H9 (cell line): ENCODE data around the gene FAM20A. TPM values are rescaled to one million over a fixed set of nuclear protein-coding genes. Genes with fewer than 3 reads are reported as not detected.

Experiments
- DNase-seq: peaks from one replicate; pipeline ENCODE4 v3.0.0-alpha.2; 2017
- H2AFZ ChIP-seq: one replicate; pipeline ENCODE4 v1.6.1; 2013; ENCODE audit warnings: mild to moderate bottlenecking, low read length, control low read depth, moderate library complexity
- H2AK5ac ChIP-seq: 2 replicates; pipeline ENCODE4 v1.6.1; 2013; ENCODE audit warnings: low read length, control low read depth, mixed read lengths; ENCODE audit not compliant: insufficient read length
- H2BK120ac ChIP-seq: one replicate; pipeline ENCODE4 v1.6.1; 2013; ENCODE audit warnings: low read depth, mild to moderate bottlenecking, low read length, control low read depth, inconsistent platforms; ENCODE audit not compliant: poor library complexity, severe bottlenecking
- H2BK12ac ChIP-seq: 2 replicates; pipeline ENCODE4 v1.6.1; 2013; ENCODE audit warnings: low read length, control low read depth, mixed read lengths, low read depth; ENCODE audit not compliant: insufficient read length
- H2BK15ac ChIP-seq: 2 replicates; pipeline ENCODE4 v1.6.1; 2013; ENCODE audit warnings: low read depth, low read length, control low read depth
- H2BK20ac ChIP-seq: one replicate; pipeline ENCODE4 v1.6.1; 2013; ENCODE audit warnings: low read depth, mild to moderate bottlenecking, low read length, control low read depth, inconsistent platforms; ENCODE audit not compliant: poor library complexity, severe bottlenecking
- H2BK5ac ChIP-seq: 2 replicates; pipeline ENCODE4 v1.6.1; 2013; ENCODE audit warnings: low read length, control low read depth, mixed read lengths; ENCODE audit not compliant: insufficient read length
- H3K14ac ChIP-seq: 2 replicates; pipeline ENCODE4 v1.6.1; 2013; ENCODE audit warnings: low read length, control low read depth; ENCODE audit not compliant: insufficient read depth
- H3K18ac ChIP-seq: 2 replicates; pipeline ENCODE4 v1.6.1; 2013; ENCODE audit warnings: low read depth, mild to moderate bottlenecking, mixed read lengths, low read length, control low read depth; ENCODE audit not compliant: insufficient read length
- H3K23ac ChIP-seq: 2 replicates; pipeline ENCODE4 v1.6.1; 2013; ENCODE audit warnings: low read length, control low read depth, mixed read lengths, low read depth; ENCODE audit not compliant: insufficient read length
- H3K23me2 ChIP-seq: 2 replicates; pipeline ENCODE4 v1.6.1; 2013; ENCODE audit warnings: low read depth, mild to moderate bottlenecking, mixed read lengths, low read length, control low read depth; ENCODE audit not compliant: insufficient read length, poor library complexity, severe bottlenecking
- H3K27ac ChIP-seq: 2 replicates; pipeline ENCODE4 v1.5.1; 2013; ENCODE audit warnings: low read length, control low read depth, mixed read lengths, low read depth; ENCODE audit not compliant: insufficient read length
- H3K27me3 ChIP-seq: 2 replicates; pipeline ENCODE4 v1.6.1; 2013; ENCODE audit warnings: low read length, control low read depth, inconsistent platforms; ENCODE audit not compliant: insufficient read depth
- H3K4ac ChIP-seq: 2 replicates; pipeline ENCODE4 v1.6.1; 2013; ENCODE audit warnings: low read depth, mild to moderate bottlenecking, control low read depth, inconsistent platforms, low read length, moderate library complexity
- H3K4me1 ChIP-seq: 2 replicates; pipeline ENCODE4 v1.6.1; 2013; ENCODE audit warnings: low read length, control low read depth, inconsistent platforms; ENCODE audit not compliant: insufficient read depth
- H3K4me2 ChIP-seq: 2 replicates; pipeline ENCODE4 v1.6.1; 2013; ENCODE audit warnings: low read length, control low read depth, mixed read lengths; ENCODE audit not compliant: insufficient read length, insufficient read depth
- H3K56ac ChIP-seq: 2 replicates; pipeline ENCODE4 v1.6.1; 2013; ENCODE audit warnings: low read depth, mild to moderate bottlenecking, mixed read lengths, low read length, control low read depth; ENCODE audit not compliant: insufficient read length
- H3K79me1 ChIP-seq: 2 replicates; pipeline ENCODE4 v1.6.1; 2013; ENCODE audit warnings: low read depth, mild to moderate bottlenecking, moderate library complexity, low read length, control low read depth, inconsistent platforms; ENCODE audit not compliant: insufficient read depth, poor library complexity, severe bottlenecking
- H3K79me2 ChIP-seq: 2 replicates; pipeline ENCODE4 v1.6.1; 2013; ENCODE audit warnings: low read length, control low read depth, inconsistent platforms; ENCODE audit not compliant: insufficient read depth
- H3K9ac ChIP-seq: 2 replicates; pipeline ENCODE4 v1.6.1; 2013; ENCODE audit warnings: low read length, control low read depth, mixed read lengths; ENCODE audit not compliant: insufficient read length; ENCODE audit errors: extremely low read depth
- H3K9me3 ChIP-seq: one replicate; pipeline ENCODE4 v1.6.1; 2013; ENCODE audit warnings: low read depth, low read length, inconsistent platforms; ENCODE audit not compliant: control insufficient read depth
- H3T11ph ChIP-seq: one replicate; pipeline ENCODE4 v1.6.1; 2013; ENCODE audit warnings: mild to moderate bottlenecking, low read length, control low read depth, inconsistent platforms
- H4K20me1 ChIP-seq: one replicate; pipeline ENCODE4 v1.6.1; 2013; ENCODE audit not compliant: control insufficient read depth, insufficient read length, insufficient read depth
- H4K5ac ChIP-seq: 2 replicates; pipeline ENCODE4 v1.6.1; 2013; ENCODE audit warnings: low read depth, mild to moderate bottlenecking, mixed read lengths, low read length, control low read depth; ENCODE audit not compliant: insufficient read length
- H4K8ac ChIP-seq: replicated peaks from 2 replicates; pipeline ENCODE4 v1.6.1; 2013; ENCODE audit warnings: low read length, control low read depth, mixed read lengths, low read depth; ENCODE audit not compliant: insufficient read length
- H4K91ac ChIP-seq: 2 replicates; pipeline ENCODE4 v1.6.1; 2013; ENCODE audit warnings: low read depth, mild to moderate bottlenecking, moderate library complexity, mixed read lengths, low read length, control low read depth; ENCODE audit not compliant: insufficient read length
- H3K27ac Mint-ChIP-seq, 3 experiments: 2 replicates in 2 of 3; 3 replicates in 1 of 3; pipeline ENCODE4 v1.8.0; 2020 to 2021; ENCODE audit warnings: mixed read lengths in 3 of 3, mild to moderate bottlenecking in 1 of 3, moderate library complexity in 1 of 3
- H3K27me3 Mint-ChIP-seq: 2 replicates; pipeline ENCODE4 v1.8.0; 2021; ENCODE audit warnings: low read depth, mild to moderate bottlenecking, moderate library complexity, mixed read lengths
- H3K36me3 Mint-ChIP-seq, 3 experiments: 2 replicates in 2 of 3; 3 replicates in 1 of 3; pipeline ENCODE4 v1.8.0; 2020 to 2021; ENCODE audit warnings: low read depth in 3 of 3, mixed read lengths in 3 of 3; ENCODE audit not compliant: insufficient read depth in 1 of 3
- H3K4me1 Mint-ChIP-seq, 2 experiments: 2 replicates each; pipeline ENCODE4 v1.8.0; 2020; ENCODE audit warnings: mixed read lengths in 2 of 2
- H3K4me3 Mint-ChIP-seq, 2 experiments: 2 replicates in 1 of 2; 3 replicates in 1 of 2; pipeline ENCODE4 v1.8.0; 2020 to 2021; ENCODE audit warnings: mild to moderate bottlenecking in 2 of 2, mixed read lengths in 2 of 2, moderate library complexity in 1 of 2
- H3K9me3 Mint-ChIP-seq, 2 experiments: 2 replicates in 1 of 2; 3 replicates in 1 of 2; pipeline ENCODE4 v1.8.0; 2020; ENCODE audit warnings: mild to moderate bottlenecking in 2 of 2, mixed read lengths in 2 of 2, moderate library complexity in 1 of 2
- CTCF ChIP-seq: fragments of 200-600 bp; sonication (generic); conservative IDR thresholded peaks from 3 replicates; pipeline ENCODE4 v1.8.0; 2021; ENCODE audit warnings: antibody characterized with exemption, mild to moderate bottlenecking
- WGBS: extraction: QIAGEN DNeasy Blood & Tissue Kit; methylation state at CpG from one replicate; pipeline ENCODE4 v1.1.7; 2013; ENCODE audit warnings: missing lambda C conversion rate, low lambda C conversion rate, mixed read lengths; ENCODE audit not compliant: insufficient read length; ENCODE audit errors: extremely low coverage; 5-methylcytosine and 5-hydroxymethylcytosine counted together
- total RNA-seq: library from RNA; stranded (reverse); gene quantifications from 2 replicates; pipeline ENCODE4 v1.2.1, GENCODE V29; 2021

FAM20A gene
- total RNA-seq, 1 experiment from 2014 or later: 34.4 TPM

DNA sequence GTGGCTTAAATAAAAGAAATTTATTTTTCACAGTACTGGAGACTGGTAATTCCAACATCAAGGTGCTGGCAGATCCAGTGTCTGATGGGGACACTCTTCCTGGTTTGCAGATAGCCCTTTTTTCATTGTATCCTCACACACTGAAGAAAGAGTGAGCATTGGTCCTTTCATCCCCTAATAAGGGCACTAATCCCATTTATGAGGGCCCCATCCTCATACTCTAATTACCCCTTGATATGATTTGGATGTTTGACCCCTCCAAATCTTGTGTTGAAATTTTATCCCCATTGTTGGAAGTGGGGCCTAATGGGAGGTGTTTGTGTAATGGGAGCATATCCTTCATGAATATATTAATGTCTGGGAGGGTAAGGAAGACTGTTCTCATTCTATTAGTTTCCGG is 9.4 kb upstream of the FAM20A start:
- H3K4me3 Mint-ChIP-seq: no peak overlapping the region
- no peak overlapping the region for H4K8ac ChIP-seq
- no peaks in the 10 kb centered on the region for H3K27me3 ChIP-seq
- H3K79me2 ChIP-seq: no peaks in the 10 kb centered on the region
- no peak overlapping the region for H3K27ac Mint-ChIP-seq
- DNase-seq: no peak
- H3K27ac ChIP-seq: no peak overlapping the region
- no peaks in the 10 kb centered on the region; the same call in 1 of the 2 replicates for H3K27me3 Mint-ChIP-seq
- no peak overlapping the region for H4K5ac ChIP-seq
- no peak overlapping the region for H2BK12ac ChIP-seq
- no peaks in the 10 kb centered on the region for H3K79me1 ChIP-seq
- WGBS: no CpG with 5 or more reads among the region's 1 CpG
- H3K56ac ChIP-seq: no peak overlapping the region
- H4K20me1 ChIP-seq: no peaks in the 10 kb centered on the region
- H2AFZ ChIP-seq: no peak overlapping the region
- H3K9ac ChIP-seq: no peak overlapping the region
- H3K23me2 ChIP-seq: no peaks in the 10 kb centered on the region
- H2BK20ac ChIP-seq: no peak overlapping the region
- H3K4me1 Mint-ChIP-seq: peaks cover 4 to 7% of the 10 kb centered on the region in 2 experiments
- no peaks in the 10 kb centered on the region for H3K4me1 ChIP-seq
- H3K4me2 ChIP-seq: no peak overlapping the region
- no peak overlapping the region for H3K14ac ChIP-seq
- H3K4ac ChIP-seq: no peak overlapping the region
- no peak overlapping the region for H2AK5ac ChIP-seq
- no peak overlapping the region for H2BK120ac ChIP-seq
- H3K23ac ChIP-seq: no peak overlapping the region
- peaks cover 39 to 41% of the 10 kb centered on the region in 2 experiments for H3K9me3 Mint-ChIP-seq
- no peak overlapping the region for H3T11ph ChIP-seq
- H3K18ac ChIP-seq: no peak overlapping the region
- no peak for TF ChIP-seq CTCF
- H4K91ac ChIP-seq: no peak overlapping the region
- peaks cover 7 to 45% (median 35%) of the 10 kb centered on the region in 3 experiments for H3K36me3 Mint-ChIP-seq
- H3K9me3 ChIP-seq: peaks cover 7% of the 10 kb centered on the region
- no peak overlapping the region for H2BK5ac ChIP-seq
- no peak overlapping the region for H2BK15ac ChIP-seq
